Muscle of back (tissue), 11 donors: Measurements from ENCODE around the gene RANBP2. TPM values are rescaled to one million over a fixed set of nuclear protein-coding genes. Genes with fewer than 3 reads are reported as not detected.

Experiments used
- DNase-seq, 3 donors: peaks; one replicate each; pipeline versions ENCODE4 v3.0.0 to v3.0.0-alpha.2; 2013
- polyA plus RNA-seq, 10 donors: library from polyadenylated mRNA; unstranded; fragments of 120-200 nt; gene quantifications; one replicate each; pipeline ENCODE4 v1.2.1, GENCODE V29; 2013; ENCODE audit not compliant: insufficient read length in 10 of 10

Gene RANBP2
- polyA plus RNA-seq, 10 donors = 27.1 to 45.4 (median 35.2) TPM

DNA sequence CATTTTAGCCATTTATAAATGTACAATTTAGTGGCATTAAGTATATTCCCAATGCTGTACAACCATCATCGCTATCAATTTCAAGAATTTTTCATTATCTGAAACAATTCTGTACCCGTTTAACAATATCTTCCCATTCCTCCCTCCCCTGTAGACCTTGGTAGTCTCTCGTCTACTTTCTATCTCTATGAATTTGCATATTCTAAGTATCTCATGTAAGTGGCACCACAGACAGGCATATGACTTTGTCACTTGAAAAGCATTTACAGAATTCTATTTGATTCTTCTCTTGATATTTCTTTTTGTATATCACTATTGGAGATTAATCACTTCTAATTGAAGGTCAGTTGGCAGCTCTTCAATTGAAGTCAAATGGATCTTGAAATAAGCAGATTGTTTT lies 115.3 kb downstream of the RANBP2 start:
- no peak for DNase-seq

GRCh38 chr2:108835040-108835439 lies 115.8 kb downstream of the RANBP2 start:
- no peak for DNase-seq

Other genes starting within 250 kb of the RANBP2 start
- gene LIMS1, start 185.0 kb upstream of the RANBP2 start, polyA plus RNA-seq = 10 to 100 TPM; 34.1 to 54.2 (median 50.2) TPM
- 1 to 10 TPM; 4.0 to 7.1 (median 5.9) TPM for gene CCDC138, start 67.3 kb downstream of the RANBP2 start, polyA plus RNA-seq